Measurements from ENCODE around the gene PPP2R2C.

- TF ChIP-seq POLR2A (IDR thresholded peaks at IDR 0.05; ENCODE audit: low read depth, low read length) (no peak), TAF1 (IDR thresholded peaks at IDR 0.05; ENCODE audit: low read depth, low read length) (no peak), POLR2AphosphoS5 (IDR thresholded peaks at IDR 0.05; ENCODE audit: low read depth, low read length) (no peak), PAX5 (IDR thresholded peaks at IDR 0.05; ENCODE audit: insufficient read depth, low read length, severe bottlenecking) (no peak), SPI1 (IDR thresholded peaks at IDR 0.05; ENCODE audit: low read depth, low read length) (no peak), POU2F2 (IDR thresholded peaks at IDR 0.05; ENCODE audit: low read depth, low read length) (no peak)
Observed at GRCh38 chr4:6516281-6516680, 43.9 kb upstream of the PPP2R2C start.
